WERI-Rb-1 (cell line): ENCODE data around the gene RRAGD.

ENCODE experiments used
- DNase-seq: peaks from one replicate; pipeline ENCODE4 v3.0.0-alpha.2; 2020
- H3K27ac ChIP-seq: fragments of 250-450 bp; sonication (Bioruptor Pico); 2 replicates; pipeline ENCODE4 v1.5.1; 2020; ENCODE audit warnings: mild to moderate bottlenecking, moderate library complexity
- H3K27me3 ChIP-seq: fragments of 250-450 bp; sonication (Bioruptor Pico); 2 replicates; pipeline ENCODE4 v1.5.1; 2021; ENCODE audit warnings: mild to moderate bottlenecking, low read depth, moderate library complexity; ENCODE audit not compliant: insufficient read depth, severe bottlenecking
- H3K36me3 ChIP-seq: fragments of 250-450 bp; sonication (Bioruptor Pico); 2 replicates; pipeline ENCODE4 v1.5.1; 2020; ENCODE audit warnings: mild to moderate bottlenecking, moderate library complexity
- H3K4me3 ChIP-seq: 2 replicates; pipeline ENCODE4 v1.5.1; 2011; ENCODE audit warnings: low read depth, mild to moderate bottlenecking, control low read depth, low read length
- H3K9me3 ChIP-seq: fragments of 250-450 bp; sonication (Bioruptor Pico); 2 replicates; pipeline ENCODE4 v1.5.1; 2021; ENCODE audit warnings: mild to moderate bottlenecking, moderate library complexity; ENCODE audit not compliant: severe bottlenecking
- CTCF ChIP-seq: IDR thresholded peaks from 2 replicates; pipeline ENCODE4 v1.5.1; 2011; ENCODE audit warnings: low read depth, mild to moderate bottlenecking, control low read depth, inconsistent platforms, low read length

RRAGD gene

GRCh38 chr6:89350281-89350966 is 61.6 kb downstream of the RRAGD start:
- Histone ChIP-seq H3K4me3 (no peak overlapping the region), H3K27ac (no peak overlapping the region)
- DNase-seq: no peak

GRCh38 chr6:89348372-89348771 is 63.7 kb downstream of the RRAGD start:
- TF ChIP-seq CTCF: no peak

More at GRCh38 chr6:89350281-89350966, 61.6 kb downstream of the RRAGD start:
- no peak for TF ChIP-seq CTCF
- Histone ChIP-seq H3K9me3 (no peaks in the 10 kb centered on the region), H3K27me3 (no peaks in the 10 kb centered on the region), H3K36me3 (no peaks in the 10 kb centered on the region)

GRCh38 chr6:89347825-89348224 is 64.2 kb downstream of the RRAGD start:
- DNase-seq: no peak
- no peak for TF ChIP-seq CTCF
- no peaks in the 10 kb centered on the region for H3K36me3 ChIP-seq
- no peak overlapping the region for H3K27ac ChIP-seq
- no peaks in the 10 kb centered on the region for H3K9me3 ChIP-seq
- H3K27me3 ChIP-seq: no peaks in the 10 kb centered on the region
- no peak overlapping the region for H3K4me3 ChIP-seq

More at GRCh38 chr6:89348372-89348771, 63.7 kb downstream of the RRAGD start:
- no peaks in the 10 kb centered on the region for H3K27me3 ChIP-seq
- no peak overlapping the region for H3K27ac ChIP-seq
- H3K36me3 ChIP-seq: no peaks in the 10 kb centered on the region
- no peaks in the 10 kb centered on the region for H3K9me3 ChIP-seq
- H3K4me3 ChIP-seq: no peak overlapping the region
- DNase-seq: no peak

- peaks cover 8% of the 10 kb centered on the region for H3K36me3 ChIP-seq
- no peaks in the 10 kb centered on the region for H3K27me3 ChIP-seq
- TF ChIP-seq CTCF: no peak
- no peaks in the 10 kb centered on the region for H3K9me3 ChIP-seq
- no peak overlapping the region for H3K27ac ChIP-seq
- no peak for DNase-seq
- no peak overlapping the region for H3K4me3 ChIP-seq
Measured at GRCh38 chr6:89346433-89346832, 65.6 kb downstream of the RRAGD start.

- DNase-seq: no peak
- Histone ChIP-seq H3K27me3 (no peaks in the 10 kb centered on the region), H3K9me3 (no peaks in the 10 kb centered on the region), H3K36me3 (peaks cover 40% of the 10 kb centered on the region), H3K4me3 (no peak overlapping the region), H3K27ac (no peak overlapping the region)
- TF ChIP-seq CTCF: no peak
Measured at GRCh38 chr6:89339565-89339964, 72.5 kb downstream of the RRAGD start.

GRCh38 chr6:89335164-89335563 is 76.9 kb downstream of the RRAGD start:
- H3K9me3 ChIP-seq: no peaks in the 10 kb centered on the region
- H3K4me3 ChIP-seq: no peak overlapping the region
- H3K27me3 ChIP-seq: no peaks in the 10 kb centered on the region
- no peak for TF ChIP-seq CTCF
- no peak for DNase-seq
- no peak overlapping the region for H3K27ac ChIP-seq
- peaks cover 26% of the 10 kb centered on the region for H3K36me3 ChIP-seq
